GM19193 (cell line): Measurements from ENCODE around the gene KIAA1671.

Source experiments
- POLR2A ChIP-seq: IDR thresholded peaks from 4 replicates; pipeline ENCODE4 v1.6.1; 2011; ENCODE audit not compliant: insufficient read depth, insufficient read length; ENCODE audit errors: extremely low read depth

The KIAA1671 gene

GRCh38 chr22:25069758-25070481, 117.4 kb downstream of the KIAA1671 start:
- TF ChIP-seq POLR2A = no peak

GRCh38 chr22:25070956-25071355, 118.4 kb downstream of the KIAA1671 start:
- TF ChIP-seq POLR2A = no peak

DNA sequence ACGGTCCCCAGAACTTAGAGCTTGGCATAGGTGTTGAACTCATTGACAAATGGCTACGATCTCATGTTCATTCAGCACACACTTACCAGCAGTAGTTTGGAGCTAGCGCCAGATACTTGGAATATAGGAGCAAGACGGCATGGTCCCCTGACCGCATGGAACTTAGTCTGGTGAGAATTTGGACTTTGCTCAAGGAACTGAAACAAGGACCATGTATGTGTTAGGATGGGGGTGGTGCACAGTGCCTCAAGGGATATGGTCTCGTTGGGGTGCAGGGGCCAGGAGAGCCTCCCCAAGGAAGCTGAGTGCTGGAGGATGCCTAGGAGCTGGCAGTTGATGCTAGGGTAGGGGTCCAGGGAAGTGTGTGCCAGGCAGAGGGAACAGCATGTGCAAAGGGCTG, 119.2 kb downstream of the KIAA1671 start:
- no peak for TF ChIP-seq POLR2A

- no peak for TF ChIP-seq POLR2A
Measured at GRCh38 chr22:25072406-25072805, 119.9 kb downstream of the KIAA1671 start.

GRCh38 chr22:25076336-25076735, 123.8 kb downstream of the KIAA1671 start:
- no peak for TF ChIP-seq POLR2A

- TF ChIP-seq POLR2A = no peak
Measured at GRCh38 chr22:25077056-25077455, 124.5 kb downstream of the KIAA1671 start.

DNA sequence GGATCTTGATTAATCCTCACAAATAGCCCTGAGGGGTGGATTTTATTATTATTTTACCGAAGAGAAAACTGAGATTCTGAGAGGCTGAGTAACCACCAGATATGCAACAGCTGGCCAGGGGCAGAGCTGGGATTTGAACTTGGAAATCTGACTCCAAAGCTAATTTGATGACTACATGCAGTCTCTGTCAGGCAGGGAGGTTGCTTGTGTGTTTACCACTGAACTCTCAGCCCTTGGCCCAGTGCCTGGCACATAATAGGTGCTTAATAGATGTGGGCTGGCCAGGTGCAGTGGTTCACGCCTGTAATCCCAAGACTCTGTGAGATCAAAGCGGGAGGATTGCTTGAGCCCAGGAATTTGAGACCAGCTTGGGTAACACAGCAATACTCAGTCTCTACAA, 125.4 kb downstream of the KIAA1671 start:
- no peak for TF ChIP-seq POLR2A

- no peak for TF ChIP-seq POLR2A
Measured at GRCh38 chr22:25078591-25078990, 126.1 kb downstream of the KIAA1671 start.

- no peak for TF ChIP-seq POLR2A
Measured at GRCh38 chr22:25080855-25081254, 128.3 kb downstream of the KIAA1671 start.

GRCh38 chr22:25081409-25081824, 128.9 kb downstream of the KIAA1671 start:
- TF ChIP-seq POLR2A = no peak

GRCh38 chr22:25082096-25082495, 129.6 kb downstream of the KIAA1671 start:
- TF ChIP-seq POLR2A = no peak

DNA sequence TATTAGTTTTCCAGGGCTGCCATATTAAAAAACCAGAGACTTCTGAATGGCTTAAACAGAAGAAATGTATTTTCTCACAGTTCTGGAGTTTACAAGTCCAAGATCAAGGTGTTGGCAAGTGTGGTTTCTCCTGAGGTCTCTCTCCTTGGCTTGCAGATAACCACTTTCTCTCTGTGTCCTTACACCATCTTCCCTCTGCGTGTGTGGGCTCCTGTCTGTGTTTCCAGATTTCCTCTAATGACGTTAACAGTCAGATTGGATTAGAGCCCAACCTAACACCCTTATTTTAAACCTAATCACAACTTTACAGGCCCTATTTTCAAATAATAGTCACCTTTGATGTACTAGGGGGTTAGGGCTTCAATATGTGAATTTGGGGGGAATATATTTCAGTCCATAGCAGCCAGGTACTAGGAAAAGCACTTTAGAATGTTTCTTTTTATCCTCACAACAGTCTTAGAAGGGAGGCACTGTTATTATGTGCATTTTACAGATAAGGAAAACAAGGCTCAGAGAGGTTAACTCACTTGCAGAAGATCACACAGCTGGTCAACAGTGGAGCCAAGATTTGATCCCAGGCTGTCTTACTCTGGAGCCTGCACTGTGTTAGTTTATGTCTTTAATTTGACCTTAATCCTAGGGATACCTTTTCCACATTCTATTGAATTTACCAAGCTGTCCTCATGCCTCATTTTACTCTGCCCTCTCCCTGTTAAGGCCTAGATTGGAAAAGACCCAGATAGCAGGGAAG, 130.7 kb downstream of the KIAA1671 start:
- no peak for TF ChIP-seq POLR2A

GRCh38 chr22:25083807-25084200, 131.3 kb downstream of the KIAA1671 start:
- TF ChIP-seq POLR2A = no peak

DNA sequence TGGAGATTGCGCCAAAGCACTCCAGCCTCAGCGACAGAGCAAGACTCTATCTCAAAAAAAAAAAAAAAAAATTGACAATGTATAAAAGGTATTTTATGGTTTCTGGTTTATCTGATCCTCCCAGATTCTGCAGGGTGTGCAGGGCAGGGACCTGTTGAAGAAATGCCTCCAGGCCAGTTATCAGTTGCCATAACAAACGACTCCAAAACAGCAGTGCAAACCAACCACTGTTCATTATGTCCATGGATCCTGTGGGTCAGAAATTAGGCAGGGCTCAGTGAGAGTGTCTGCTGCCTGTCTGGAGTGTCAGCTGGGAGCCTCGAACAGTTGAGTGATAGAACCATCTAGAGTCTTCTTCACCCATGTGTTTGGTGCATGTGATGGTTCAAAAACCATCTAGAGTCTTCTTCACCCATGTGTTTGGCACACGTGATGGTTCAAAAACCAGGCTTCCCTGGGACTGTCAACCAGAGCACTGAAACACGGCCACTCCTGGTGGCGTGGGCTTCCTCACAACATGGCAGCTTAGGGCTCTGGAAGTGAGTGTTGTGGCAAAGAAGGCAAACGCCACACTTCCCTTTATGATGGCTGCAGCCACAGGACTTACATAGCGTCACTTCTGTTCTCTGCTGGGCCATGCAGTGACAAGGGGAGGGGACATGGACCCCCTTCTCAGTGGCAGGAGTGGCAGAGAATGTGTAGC, 132.0 kb downstream of the KIAA1671 start:
- TF ChIP-seq POLR2A = no peak

GRCh38 chr22:25085156-25085555, 132.6 kb downstream of the KIAA1671 start:
- TF ChIP-seq POLR2A = no peak
